ENCODE results near the gene PLEKHA1. TPM values are rescaled to one million over a fixed set of nuclear protein-coding genes. Genes with fewer than 3 reads are reported as not detected.
A peak's percentile ranks its signal among the peaks of the same experiment; 100 is the strongest.

The PLEKHA1 gene
- polyA plus RNA-seq, 3 donors: 5.5 to 14.9 (median 12.3) TPM

GRCh38 chr10:122342293-122343134 lies 32.0 kb upstream of the PLEKHA1 start:
- H3K4me1 ChIP-seq (ENCODE audit: control insufficient read depth in 1 of 2, insufficient read depth in 2 of 2, low read length in 2 of 2): peaks cover 0 to 3% of the 10 kb centered on the region in 2 donors
- no peak overlapping the region for H3K4me3 Mint-ChIP-seq
- no peaks in the 10 kb centered on the region for H3K36me3 ChIP-seq (replicated peaks in 1 of 2; ENCODE audit: control insufficient read depth in 1 of 2, insufficient read depth in 2 of 2, low read length in 2 of 2)
- no peak overlapping the region for H3K27ac ChIP-seq (ENCODE audit: low read depth in 1 of 2, low read length in 2 of 2)
- no peak overlapping the region for H3K4me2 ChIP-seq (replicated peaks; ENCODE audit: extremely low read depth, low read length, poor library complexity, severe bottlenecking)
- DNase-seq: peak; percentile 5 to 14 (median 10)
- no peak overlapping the region for H3K4me3 ChIP-seq (replicated peaks in 1 of 3; ENCODE audit: low read depth in 2 of 3, low read length in 3 of 3)
- 97% methylated on average over 3 of the region's 8 CpGs for WGBS (ENCODE audit: insufficient coverage)
- H4K20me1 ChIP-seq (ENCODE audit: insufficient read depth, low read length): no peaks in the 10 kb centered on the region
- no peaks in the 10 kb centered on the region for H3K36me3 Mint-ChIP-seq
- H3K9me3 ChIP-seq (replicated peaks in 1 of 2; ENCODE audit: control insufficient read depth in 1 of 2, insufficient read depth in 1 of 2, low read length in 2 of 2): no peaks in the 10 kb centered on the region
- H3K27me3 ChIP-seq (ENCODE audit: control insufficient read depth in 2 of 2, insufficient read depth in 2 of 2, low read length in 2 of 2): no peaks in the 10 kb centered on the region
- no peak overlapping the region for H3K9ac ChIP-seq (ENCODE audit: insufficient read depth, low read length, poor library complexity, severe bottlenecking)
- H2AFZ ChIP-seq (ENCODE audit: insufficient read depth, low read depth, low read length, poor library complexity, severe bottlenecking): no peak overlapping the region
- peaks cover 0 to 1% (median 0%) of the 10 kb centered on the region in 7 donors for H3K9me3 Mint-ChIP-seq
- intact Hi-C loops (cut with micrococcal nuclease): loop anchor here in 1 of 2 donors (2.0 to 5.0 kb wide), 2 partner anchors 90 to 222 kb away; no protein-coding TSS in a partner anchor
- no peaks in the 10 kb centered on the region for H3K79me2 ChIP-seq (ENCODE audit: insufficient read depth, low read length)
- H3K27ac Mint-ChIP-seq: no peak overlapping the region
- peak; percentile 70 for TF ChIP-seq CTCF (IDR thresholded peaks at IDR 0.05)
- H3K4me1 Mint-ChIP-seq: peaks cover 6% of the 10 kb centered on the region
- H3K27me3 Mint-ChIP-seq (ENCODE audit: low read depth in 3 of 3): peaks cover 3 to 10% (median 3%) of the 10 kb centered on the region in 3 donors

GRCh38 chr10:122343135-122343800 lies 31.2 kb upstream of the PLEKHA1 start:
- H3K9me3 ChIP-seq (replicated peaks in 1 of 2; ENCODE audit: control insufficient read depth in 1 of 2, insufficient read depth in 1 of 2, low read length in 2 of 2): no peaks in the 10 kb centered on the region
- TF ChIP-seq CTCF (IDR thresholded peaks at IDR 0.05): no peak
- Mint-ChIP-seq H3K9me3 (peaks cover 0 to 1% (median 0%) of the 10 kb centered on the region in 7 donors), H3K36me3 (no peaks in the 10 kb centered on the region), H3K4me3 (no peak overlapping the region), H3K4me1 (peaks cover 6% of the 10 kb centered on the region), H3K27me3 (ENCODE audit: low read depth in 3 of 3) (peaks cover 1 to 10% (median 3%) of the 10 kb centered on the region in 3 donors), H3K27ac (no peak overlapping the region)
- no peaks in the 10 kb centered on the region for H3K27me3 ChIP-seq (ENCODE audit: control insufficient read depth in 2 of 2, insufficient read depth in 2 of 2, low read length in 2 of 2)
- no peaks in the 10 kb centered on the region for H3K79me2 ChIP-seq (ENCODE audit: insufficient read depth, low read length)
- 100% methylated on average over 7 of the region's 11 CpGs for WGBS (ENCODE audit: insufficient coverage)
- no peak for DNase-seq
- H3K27ac ChIP-seq (ENCODE audit: low read depth in 1 of 2, low read length in 2 of 2): no peak overlapping the region
- peaks cover 0 to 3% of the 10 kb centered on the region in 2 donors for H3K4me1 ChIP-seq (ENCODE audit: control insufficient read depth in 1 of 2, insufficient read depth in 2 of 2, low read length in 2 of 2)
- H3K4me3 ChIP-seq (replicated peaks in 1 of 3; ENCODE audit: low read depth in 2 of 3, low read length in 3 of 3): no peak overlapping the region
- no peak overlapping the region for H3K4me2 ChIP-seq (replicated peaks; ENCODE audit: extremely low read depth, low read length, poor library complexity, severe bottlenecking)
- no peak overlapping the region for H3K9ac ChIP-seq (ENCODE audit: insufficient read depth, low read length, poor library complexity, severe bottlenecking)
- intact Hi-C loops (cut with micrococcal nuclease): loop anchor here in 1 of 2 donors (2.0 to 5.0 kb wide), 2 partner anchors 89 to 222 kb away; no protein-coding TSS in a partner anchor
- no peaks in the 10 kb centered on the region for H4K20me1 ChIP-seq (ENCODE audit: insufficient read depth, low read length)
- H2AFZ ChIP-seq (ENCODE audit: insufficient read depth, low read depth, low read length, poor library complexity, severe bottlenecking): no peak overlapping the region
- H3K36me3 ChIP-seq (replicated peaks in 1 of 2; ENCODE audit: control insufficient read depth in 1 of 2, insufficient read depth in 2 of 2, low read length in 2 of 2): no peaks in the 10 kb centered on the region
